DOHH2 (cell line): ENCODE data around the gene TEX2.

Experiments
- H3F3A ChIP-seq: fragments of 200-600 bp; sonication (generic), shearing (Covaris generic); 2 replicates; pipeline ENCODE4 v1.6.0; 2016; ENCODE audit warnings: antibody characterized with exemption, mild to moderate bottlenecking; ENCODE audit not compliant: control insufficient read depth, insufficient read depth
- H3K27ac ChIP-seq: fragments of 200-600 bp; sonication (generic); 2 replicates; pipeline ENCODE4 v1.5.1; 2014; ENCODE audit warnings: low read depth, mild to moderate bottlenecking, low read length, moderate library complexity
- H3K27me3 ChIP-seq: fragments of 200-600 bp; sonication (generic); 2 replicates; pipeline ENCODE4 v1.6.1; 2014; ENCODE audit warnings: mild to moderate bottlenecking, low read length, mixed read lengths; ENCODE audit not compliant: control insufficient read depth
- H3K36me3 ChIP-seq: fragments of 200-600 bp; sonication (generic); 2 replicates; pipeline ENCODE4 v1.6.1; 2014; ENCODE audit warnings: mild to moderate bottlenecking, low read length, moderate library complexity, mixed read lengths; ENCODE audit not compliant: control insufficient read depth
- H3K4me1 ChIP-seq: fragments of 200-600 bp; sonication (generic); 2 replicates; pipeline ENCODE4 v1.6.1; 2014; ENCODE audit warnings: mild to moderate bottlenecking, low read length, mixed read lengths; ENCODE audit not compliant: control insufficient read depth
- H3K4me2 ChIP-seq: fragments of 200-600 bp; sonication (generic); 2 replicates; pipeline ENCODE4 v1.6.0; 2014; ENCODE audit warnings: mild to moderate bottlenecking, low read length, moderate library complexity
- H3K4me3 ChIP-seq: fragments of 200-600 bp; sonication (generic); 2 replicates; pipeline ENCODE4 v1.5.1; 2014; ENCODE audit warnings: mild to moderate bottlenecking, low read length, mixed read lengths
- H3K79me2 ChIP-seq: fragments of 200-600 bp; sonication (generic); 2 replicates; pipeline ENCODE4 v1.6.1; 2014; ENCODE audit warnings: mild to moderate bottlenecking, low read length, mixed read lengths; ENCODE audit not compliant: control insufficient read depth
- H3K9me2 ChIP-seq: fragments of 200-600 bp; sonication (generic); replicated peaks from 2 replicates; pipeline ENCODE4 v1.6.1; 2014; ENCODE audit warnings: mild to moderate bottlenecking, low read length, mixed read lengths; ENCODE audit not compliant: control insufficient read depth
- H3K9me3 ChIP-seq: fragments of 200-600 bp; sonication (generic); 2 replicates; pipeline ENCODE4 v1.6.1; 2014; ENCODE audit warnings: antibody characterized with exemption, low read length, mixed read lengths; ENCODE audit not compliant: control insufficient read depth, insufficient read depth
- H4K20me1 ChIP-seq: fragments of 200-600 bp; sonication (generic); 2 replicates; pipeline ENCODE4 v1.6.0; 2014; ENCODE audit warnings: low read depth, mild to moderate bottlenecking, antibody characterized with exemption, low read length, moderate library complexity; ENCODE audit not compliant: control insufficient read depth, insufficient read depth
- EZH2phosphoT487 ChIP-seq: fragments of 200-600 bp; sonication (generic); IDR thresholded peaks from 2 replicates; pipeline ENCODE4 v1.6.1; 2017; ENCODE audit warnings: borderline replicate concordance, mild to moderate bottlenecking, antibody characterized with exemption, low read length, moderate library complexity, mixed read lengths
- TF ChIP-seq, protein P1 (sequence below): fragments of 200-600 bp; sonication (generic); IDR thresholded peaks from one replicate; pipeline ENCODE4 v1.5.1; 2014; ENCODE audit warnings: antibody characterized with exemption, mild to moderate bottlenecking, low read depth, low read length; ENCODE audit not compliant: poor library complexity, severe bottlenecking

Gene TEX2

DNA sequence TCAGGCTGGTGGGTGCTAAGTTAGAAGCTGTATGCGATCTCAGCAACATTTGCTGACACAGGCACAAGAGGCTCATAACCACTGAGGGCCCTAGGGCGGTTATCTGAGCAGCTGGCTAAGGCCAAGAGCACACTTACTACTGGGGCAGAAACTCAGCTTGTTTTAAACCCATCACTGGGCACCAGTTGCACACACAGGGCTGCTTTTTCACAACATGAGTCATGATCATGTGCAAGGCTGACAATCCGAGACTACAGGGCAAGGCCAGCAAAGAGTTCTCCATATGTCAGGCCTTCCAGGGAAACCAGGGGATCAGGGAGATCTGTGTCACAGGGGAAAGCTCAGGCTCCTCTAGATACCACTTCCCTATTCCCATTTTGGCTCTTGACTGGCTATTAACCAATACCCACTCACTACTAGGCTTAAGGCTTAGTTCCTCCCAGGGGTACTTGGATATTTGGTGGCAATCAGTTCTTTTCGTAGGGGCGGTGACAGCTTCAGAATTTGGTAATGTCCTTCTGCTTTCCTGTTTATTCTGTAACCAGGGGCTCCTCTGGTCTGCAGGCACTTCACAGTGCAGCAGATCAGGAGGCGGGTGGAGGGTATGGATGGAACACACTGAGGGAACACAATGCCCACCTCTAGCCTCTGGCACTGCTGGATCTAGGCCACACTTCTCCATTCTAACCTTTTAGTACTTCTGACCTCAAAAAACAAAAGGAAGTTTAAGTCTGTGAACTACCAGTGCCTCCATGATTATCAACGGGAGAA, 88.2 kb downstream of the TEX2 start:
- Histone ChIP-seq H3F3A (no peaks in the 10 kb centered on the region), H3K4me2 (no peak overlapping the region), H3K27ac (no peak overlapping the region), H3K9me3 (no peaks in the 10 kb centered on the region), H3K79me2 (no peaks in the 10 kb centered on the region), H3K27me3 (no peaks in the 10 kb centered on the region), H3K9me2 (no peaks in the 10 kb centered on the region), H3K4me1 (no peaks in the 10 kb centered on the region), H3K36me3 (no peaks in the 10 kb centered on the region), H3K4me3 (no peak overlapping the region), H4K20me1 (no peaks in the 10 kb centered on the region)
- TF ChIP-seq, protein P1, sequence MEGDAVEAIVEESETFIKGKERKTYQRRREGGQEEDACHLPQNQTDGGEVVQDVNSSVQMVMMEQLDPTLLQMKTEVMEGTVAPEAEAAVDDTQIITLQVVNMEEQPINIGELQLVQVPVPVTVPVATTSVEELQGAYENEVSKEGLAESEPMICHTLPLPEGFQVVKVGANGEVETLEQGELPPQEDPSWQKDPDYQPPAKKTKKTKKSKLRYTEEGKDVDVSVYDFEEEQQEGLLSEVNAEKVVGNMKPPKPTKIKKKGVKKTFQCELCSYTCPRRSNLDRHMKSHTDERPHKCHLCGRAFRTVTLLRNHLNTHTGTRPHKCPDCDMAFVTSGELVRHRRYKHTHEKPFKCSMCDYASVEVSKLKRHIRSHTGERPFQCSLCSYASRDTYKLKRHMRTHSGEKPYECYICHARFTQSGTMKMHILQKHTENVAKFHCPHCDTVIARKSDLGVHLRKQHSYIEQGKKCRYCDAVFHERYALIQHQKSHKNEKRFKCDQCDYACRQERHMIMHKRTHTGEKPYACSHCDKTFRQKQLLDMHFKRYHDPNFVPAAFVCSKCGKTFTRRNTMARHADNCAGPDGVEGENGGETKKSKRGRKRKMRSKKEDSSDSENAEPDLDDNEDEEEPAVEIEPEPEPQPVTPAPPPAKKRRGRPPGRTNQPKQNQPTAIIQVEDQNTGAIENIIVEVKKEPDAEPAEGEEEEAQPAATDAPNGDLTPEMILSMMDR, result no peak
- no peak for TF ChIP-seq EZH2phosphoT487

DNA sequence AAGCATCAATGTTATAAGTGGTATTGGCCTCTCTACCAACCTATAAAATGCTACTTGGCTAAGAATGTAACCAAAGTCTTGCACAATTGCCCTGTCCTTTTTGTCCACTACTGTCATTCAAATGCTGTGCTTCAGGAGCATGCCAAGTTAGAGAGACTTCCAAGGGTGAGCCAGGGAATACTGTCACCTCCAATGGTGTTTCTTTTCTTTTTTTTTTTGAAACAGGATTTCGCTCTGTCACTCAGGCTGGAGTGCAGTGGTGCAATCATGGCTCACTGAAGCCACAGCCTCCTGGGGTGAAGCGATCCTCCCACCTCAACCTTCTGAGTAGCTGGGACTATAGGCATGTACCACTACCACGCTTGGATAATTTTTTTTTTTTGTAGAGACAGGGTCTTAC, 89.4 kb downstream of the TEX2 start:
- Histone ChIP-seq H3K9me2 (no peaks in the 10 kb centered on the region), H3K4me2 (no peak overlapping the region), H3K36me3 (no peaks in the 10 kb centered on the region), H3K27me3 (no peaks in the 10 kb centered on the region), H3K27ac (no peak overlapping the region), H3K9me3 (no peaks in the 10 kb centered on the region), H3K79me2 (no peaks in the 10 kb centered on the region), H3K4me3 (no peak overlapping the region), H4K20me1 (no peaks in the 10 kb centered on the region), H3F3A (no peaks in the 10 kb centered on the region), H3K4me1 (no peaks in the 10 kb centered on the region)
- no peak for TF ChIP-seq EZH2phosphoT487
- TF ChIP-seq, protein P1, result no peak

DNA sequence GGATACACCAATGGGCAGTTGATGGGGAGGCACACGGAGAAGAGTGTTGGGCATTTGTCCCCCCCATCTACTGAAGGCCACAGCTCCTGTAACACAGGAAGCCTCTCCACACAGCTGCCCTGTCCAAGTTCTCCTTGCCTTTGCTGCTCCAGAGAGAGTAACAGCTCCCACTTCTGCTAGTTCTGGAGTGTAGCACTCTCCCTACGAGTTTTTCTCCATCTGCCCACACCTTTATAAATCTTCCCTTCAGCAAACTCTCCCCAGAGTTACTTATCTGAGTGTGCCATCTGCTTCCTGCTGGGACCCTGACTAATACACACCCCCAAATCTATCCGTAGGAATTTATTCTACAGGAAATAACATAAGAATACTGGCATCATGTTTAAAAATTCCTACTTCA, 90.5 kb downstream of the TEX2 start:
- Histone ChIP-seq H3K27ac (no peak overlapping the region), H3F3A (no peaks in the 10 kb centered on the region), H4K20me1 (no peaks in the 10 kb centered on the region), H3K4me3 (no peak overlapping the region), H3K9me2 (no peaks in the 10 kb centered on the region), H3K79me2 (no peaks in the 10 kb centered on the region), H3K4me1 (no peaks in the 10 kb centered on the region), H3K36me3 (no peaks in the 10 kb centered on the region), H3K4me2 (no peak overlapping the region), H3K9me3 (no peaks in the 10 kb centered on the region), H3K27me3 (no peaks in the 10 kb centered on the region)
- TF ChIP-seq EZH2phosphoT487, result no peak
- TF ChIP-seq, protein P1, result no peak
